ENCODE data around the gene PLEKHG3. TPM values are rescaled to one million over a fixed set of nuclear protein-coding genes. Genes with fewer than 3 reads are reported as not detected.

PLEKHG3 gene
- total RNA-seq, 4 donors from 2014 or later, result 58.1 to 273 (median 94.7) TPM

GRCh38 chr14:64753999-64754398 is 49.8 kb downstream of the PLEKHG3 start:
- in situ Hi-C loops (cut with MboI; ENCODE audit: low pct_ligation_motif_present in 1 of 4, low pct_unique_long_range_greater_than_20kb in 1 of 4, low sequenced_read_pairs in 3 of 4), result loop anchor here in 1 of 4 donors (25.0 kb wide), 1 partner anchor 217 kb away; the partner anchor contains the start of genes HSPA2 and PPP1R36

DNA sequence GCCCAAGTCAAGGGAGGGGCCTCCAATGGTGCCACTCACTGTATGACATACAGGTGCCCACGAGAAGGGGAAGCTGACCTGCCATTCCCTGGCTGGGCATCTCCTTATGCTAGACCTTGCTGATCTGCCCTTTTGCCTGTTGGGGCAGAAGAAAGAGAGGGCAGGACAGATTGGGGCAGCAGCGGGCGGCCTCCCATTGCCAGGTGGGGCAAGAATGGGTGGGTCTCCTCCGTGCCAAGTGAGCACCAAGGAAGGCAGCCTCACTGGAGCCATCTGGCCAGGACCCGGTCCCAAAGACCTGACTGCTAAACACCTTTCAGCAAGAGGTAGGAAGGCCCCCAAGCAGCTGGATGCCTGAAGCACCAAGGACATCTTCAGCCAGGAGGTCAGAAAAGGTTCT is 50.5 kb downstream of the PLEKHG3 start:
- in situ Hi-C loops (cut with MboI; ENCODE audit: low pct_ligation_motif_present in 1 of 4, low pct_unique_long_range_greater_than_20kb in 1 of 4, low sequenced_read_pairs in 3 of 4), result loop anchor here in 1 of 4 donors (25.0 kb wide), 1 partner anchor 217 kb away; the partner anchor contains the start of genes HSPA2 and PPP1R36
- no peak for DNase-seq
- no peaks in the 10 kb centered on the region for H3K36me3 ChIP-seq
- no peaks in the 10 kb centered on the region for H3K9me3 ChIP-seq
- H3K27ac ChIP-seq, result no peak overlapping the region
- WGBS, 2 donors (ENCODE audit: low coverage in 1 of 2), result 80% methylated on average over 5 of the region's 5 CpGs; no CpG with 5 or more reads in 1 of the 2 donors
- peaks cover 14 to 41% (median 28%) of the 10 kb centered on the region in 4 donors for H3K4me1 ChIP-seq
- no peaks in the 10 kb centered on the region for H3K27me3 ChIP-seq
- TF ChIP-seq EP300 (IDR thresholded peaks at IDR 0.05; ENCODE audit: low read depth), result no peak
- no peak for TF ChIP-seq CTCF (IDR thresholded peaks at IDR 0.05)
- TF ChIP-seq POLR2A (IDR thresholded peaks at IDR 0.05), result no peak
- no peak for TF ChIP-seq POLR2AphosphoS5 (IDR thresholded peaks at IDR 0.05)
- H3K4me3 ChIP-seq, result no peak overlapping the region
- intact Hi-C loops (cut with DNase I; ENCODE audit: low total_unique reads), result no loop called here

More at GRCh38 chr14:64753999-64754398, 49.8 kb downstream of the PLEKHG3 start:
- H3K27ac ChIP-seq, result no peak overlapping the region
- no peaks in the 10 kb centered on the region for H3K36me3 ChIP-seq
- DNase-seq, result no peak
- H3K4me3 ChIP-seq, result no peak overlapping the region
- peaks cover 14 to 39% (median 26%) of the 10 kb centered on the region in 4 donors for H3K4me1 ChIP-seq
- WGBS, 2 donors (ENCODE audit: low coverage in 1 of 2), result 81 to 100% methylated on average over 1 to 4 of the region's 4 CpGs
- TF ChIP-seq POLR2AphosphoS5 (IDR thresholded peaks at IDR 0.05) (no peak), POLR2A (IDR thresholded peaks at IDR 0.05) (no peak), CTCF (IDR thresholded peaks at IDR 0.05) (no peak), EP300 (IDR thresholded peaks at IDR 0.05; ENCODE audit: low read depth) (no peak)
- H3K27me3 ChIP-seq, result no peaks in the 10 kb centered on the region
- intact Hi-C loops (cut with DNase I; ENCODE audit: low total_unique reads), result no loop called here
- H3K9me3 ChIP-seq, result no peaks in the 10 kb centered on the region

GRCh38 chr14:64755781-64756221 is 51.6 kb downstream of the PLEKHG3 start:
- intact Hi-C loops (cut with DNase I; ENCODE audit: low total_unique reads), result no loop called here
- Histone ChIP-seq H3K9me3 (no peaks in the 10 kb centered on the region), H3K4me1 (peaks cover 14 to 47% (median 28%) of the 10 kb centered on the region in 4 donors), H3K4me3 (no peak overlapping the region), H3K27me3 (no peaks in the 10 kb centered on the region), H3K36me3 (no peaks in the 10 kb centered on the region), H3K27ac (peak overlapping the region in 3 of 4 donors; percentile 8 to 45 (median 19))
- 42 to 44% methylated on average over 6 to 9 of the region's 9 CpGs for WGBS, 2 donors (ENCODE audit: low coverage in 1 of 2)
- TF ChIP-seq POLR2AphosphoS5 (IDR thresholded peaks at IDR 0.05), result peak in 2 of 3 donors; percentile 13 to 41
- no peak for TF ChIP-seq CTCF (IDR thresholded peaks at IDR 0.05)
- in situ Hi-C loops (cut with MboI; ENCODE audit: low pct_ligation_motif_present in 1 of 4, low pct_unique_long_range_greater_than_20kb in 1 of 4, low sequenced_read_pairs in 3 of 4), result loop anchor here in 1 of 4 donors (25.0 kb wide), 1 partner anchor 218 kb away; the partner anchor contains the start of genes HSPA2 and PPP1R36
- DNase-seq, result peak; percentile 81

DNA sequence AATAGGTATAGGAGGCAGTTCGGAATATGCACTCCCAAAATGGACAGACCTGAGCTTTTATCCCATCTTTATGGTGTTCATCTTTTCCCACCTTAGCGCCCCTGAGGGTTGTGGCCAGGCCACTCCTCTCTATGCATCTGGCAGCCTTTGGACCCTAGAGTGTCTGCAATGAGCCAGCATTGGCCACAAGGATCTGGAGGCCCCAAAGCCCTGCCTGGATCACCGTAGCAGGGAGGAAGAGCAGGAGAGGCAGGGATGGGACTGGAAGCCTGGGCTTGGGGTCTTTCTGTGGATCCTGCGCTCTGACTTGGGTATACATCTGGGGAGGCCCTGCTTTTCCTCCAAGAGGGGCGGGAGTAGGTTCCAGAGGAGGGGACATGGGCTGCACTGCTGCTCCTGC is 52.5 kb downstream of the PLEKHG3 start:
- Histone ChIP-seq H3K36me3 (no peaks in the 10 kb centered on the region), H3K27ac (no peak overlapping the region), H3K27me3 (no peaks in the 10 kb centered on the region), H3K9me3 (no peaks in the 10 kb centered on the region), H3K4me3 (no peak overlapping the region), H3K4me1 (peaks cover 22 to 56% (median 37%) of the 10 kb centered on the region in 4 donors)
- WGBS, 2 donors (ENCODE audit: low coverage in 1 of 2), result 81 to 100% methylated on average over 1 to 5 of the region's 5 CpGs
- intact Hi-C loops (cut with DNase I; ENCODE audit: low total_unique reads), result no loop called here
- in situ Hi-C loops (cut with MboI; ENCODE audit: low pct_ligation_motif_present in 1 of 4, low pct_unique_long_range_greater_than_20kb in 1 of 4, low sequenced_read_pairs in 3 of 4), result loop anchor here in 1 of 4 donors (25.0 kb wide), 1 partner anchor 219 kb away; the partner anchor contains the start of genes HSPA2 and PPP1R36
- TF ChIP-seq CTCF (IDR thresholded peaks at IDR 0.05), result no peak
- TF ChIP-seq POLR2A (IDR thresholded peaks at IDR 0.05), result no peak
- no peak for TF ChIP-seq EP300 (IDR thresholded peaks at IDR 0.05; ENCODE audit: low read depth)
- TF ChIP-seq POLR2AphosphoS5 (IDR thresholded peaks at IDR 0.05), result no peak
- no peak for DNase-seq
